Activated naive CD8-positive, alpha-beta T cell (primary cell): Measurements from ENCODE around the gene RSPRY1.
"Not testable (repeated sequence)": the region's sequence is repeated elsewhere in the genome, so short reads cannot be mapped to it uniquely, and the experiment has no call there.

Source experiments
- H3K27ac Mint-ChIP-seq: one replicate; pipeline ENCODE4 v1.8.0; 2021; ENCODE audit warnings: mixed read lengths
- H3K27me3 Mint-ChIP-seq: one replicate; pipeline ENCODE4 v1.8.0; 2021; ENCODE audit warnings: mixed read lengths
- H3K36me3 Mint-ChIP-seq: one replicate; pipeline ENCODE4 v1.8.0; 2021; ENCODE audit warnings: mixed read lengths
- H3K4me1 Mint-ChIP-seq: one replicate; pipeline ENCODE4 v1.8.0; 2021; ENCODE audit warnings: low read depth, mixed read lengths
- H3K4me3 Mint-ChIP-seq: one replicate; pipeline ENCODE4 v1.8.0; 2021; ENCODE audit warnings: mild to moderate bottlenecking, mixed read lengths
- H3K9me3 Mint-ChIP-seq: one replicate; pipeline ENCODE4 v1.8.0; 2021; ENCODE audit warnings: low read depth, mixed read lengths

RSPRY1 gene

DNA sequence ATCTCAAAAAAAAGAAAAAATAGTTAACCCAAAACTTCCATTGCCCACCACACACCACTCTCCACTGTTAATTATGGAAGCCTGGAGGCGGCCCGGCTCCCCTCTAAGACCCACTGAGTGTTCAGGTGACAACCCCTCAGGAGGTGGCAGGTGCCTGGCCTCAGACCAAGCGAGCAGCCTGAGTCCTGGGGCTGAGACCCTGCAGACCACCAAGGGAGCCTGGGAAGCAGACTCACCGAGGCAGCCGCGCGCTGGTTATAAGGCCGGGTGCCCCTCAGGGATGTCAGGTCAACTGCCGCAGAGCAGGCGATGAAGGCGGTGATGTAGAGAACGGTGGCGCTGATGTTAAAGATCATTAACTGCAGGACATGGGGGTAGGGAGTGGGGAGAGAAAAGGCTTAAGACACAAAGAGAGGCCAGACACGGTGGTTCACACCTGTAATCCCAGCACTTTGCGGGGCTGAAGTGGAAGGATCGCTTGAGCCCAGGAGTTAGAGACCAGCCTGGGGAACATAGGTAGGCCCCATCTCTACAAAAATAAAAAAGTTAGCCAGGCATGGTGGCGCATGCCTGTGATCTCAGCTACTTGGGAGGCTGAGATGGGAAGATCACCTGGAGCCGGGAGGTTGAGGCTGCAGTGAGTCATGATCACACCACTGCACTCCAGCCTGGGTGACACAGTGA is 72.2 kb downstream of the RSPRY1 start:
- Mint-ChIP-seq H3K27ac (peak overlapping the region; percentile 22), H3K27me3 (no peaks in the 10 kb centered on the region), H3K9me3 (no peaks in the 10 kb centered on the region), H3K4me3 (no peak overlapping the region), H3K36me3 (no peaks in the 10 kb centered on the region), H3K4me1 (peaks cover 11% of the 10 kb centered on the region)

GRCh38 chr16:57258910-57259475 is 72.9 kb downstream of the RSPRY1 start:
- H3K27me3 Mint-ChIP-seq: no peaks in the 10 kb centered on the region
- H3K36me3 Mint-ChIP-seq: no peaks in the 10 kb centered on the region
- no peak overlapping the region for H3K27ac Mint-ChIP-seq
- no peak overlapping the region for H3K4me3 Mint-ChIP-seq
- no peaks in the 10 kb centered on the region for H3K9me3 Mint-ChIP-seq
- peaks cover 11% of the 10 kb centered on the region for H3K4me1 Mint-ChIP-seq

DNA sequence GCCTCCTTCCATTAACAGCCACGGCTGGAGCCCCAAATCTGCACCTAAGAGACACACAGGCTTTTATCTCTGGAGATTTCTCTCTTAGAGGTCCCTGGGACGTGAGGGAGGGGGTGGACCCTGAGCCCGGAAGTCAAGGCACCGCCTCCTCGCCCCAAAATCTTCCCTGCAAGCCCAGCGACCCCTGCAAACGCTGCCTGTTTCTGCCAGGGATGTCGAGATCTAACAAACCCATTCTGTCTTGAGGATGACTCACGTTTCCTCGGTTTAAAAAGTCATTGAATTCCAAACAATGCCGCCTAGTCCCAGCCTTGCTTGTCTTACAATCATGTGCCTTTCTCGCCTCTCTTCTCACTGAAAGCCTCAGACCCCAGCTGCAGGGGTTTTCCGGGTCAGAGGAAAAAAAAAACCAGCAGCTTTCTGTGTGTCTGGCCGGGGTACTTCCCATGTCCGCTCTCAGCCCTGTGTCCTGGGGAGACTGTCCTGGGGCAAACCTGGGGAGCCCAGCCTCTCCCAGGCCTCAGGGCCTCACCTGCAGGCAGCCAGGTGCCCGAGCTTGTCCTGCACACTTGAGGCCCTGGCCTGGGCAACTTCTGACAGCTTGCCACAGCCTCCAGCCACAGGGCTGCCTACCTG is 74.3 kb downstream of the RSPRY1 start:
- no peaks in the 10 kb centered on the region for H3K9me3 Mint-ChIP-seq
- H3K27ac Mint-ChIP-seq: peak overlapping the region; percentile 87
- H3K27me3 Mint-ChIP-seq: no peaks in the 10 kb centered on the region
- H3K4me3 Mint-ChIP-seq: peak overlapping the region; percentile 72
- no peaks in the 10 kb centered on the region for H3K36me3 Mint-ChIP-seq
- peaks cover 15% of the 10 kb centered on the region for H3K4me1 Mint-ChIP-seq

DNA sequence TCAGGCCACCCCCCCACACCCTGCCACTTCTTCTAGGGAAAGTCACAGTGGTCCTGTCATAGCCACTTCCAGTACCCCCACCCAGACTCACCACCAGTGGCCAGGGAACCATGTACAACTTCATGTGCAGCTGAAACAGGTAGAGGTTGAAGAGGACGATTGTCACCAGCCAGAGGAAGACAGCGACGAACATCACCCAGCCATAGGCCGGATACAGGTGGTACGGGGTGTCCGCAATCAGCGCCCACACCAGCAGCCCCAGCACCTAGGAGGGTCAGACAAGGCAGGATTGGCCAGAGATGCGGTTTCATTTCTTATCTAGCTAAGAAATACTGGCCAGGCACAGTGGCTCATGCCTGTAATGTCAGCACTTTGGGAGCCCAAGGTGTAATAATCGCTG is 75.7 kb downstream of the RSPRY1 start:
- Mint-ChIP-seq H3K36me3 (no peaks in the 10 kb centered on the region), H3K4me3 (no peak overlapping the region), H3K27ac (peak overlapping the region; percentile 34), H3K4me1 (peaks cover 29% of the 10 kb centered on the region), H3K9me3 (no peaks in the 10 kb centered on the region), H3K27me3 (no peaks in the 10 kb centered on the region)

- peak overlapping the region; percentile 78 for H3K27ac Mint-ChIP-seq
- no peak overlapping the region for H3K4me3 Mint-ChIP-seq
- H3K36me3 Mint-ChIP-seq: no peaks in the 10 kb centered on the region
- no peaks in the 10 kb centered on the region for H3K9me3 Mint-ChIP-seq
- peaks cover 39% of the 10 kb centered on the region for H3K4me1 Mint-ChIP-seq
- no peaks in the 10 kb centered on the region for H3K27me3 Mint-ChIP-seq
Observed at GRCh38 chr16:57262841-57263540, 76.9 kb downstream of the RSPRY1 start.

DNA sequence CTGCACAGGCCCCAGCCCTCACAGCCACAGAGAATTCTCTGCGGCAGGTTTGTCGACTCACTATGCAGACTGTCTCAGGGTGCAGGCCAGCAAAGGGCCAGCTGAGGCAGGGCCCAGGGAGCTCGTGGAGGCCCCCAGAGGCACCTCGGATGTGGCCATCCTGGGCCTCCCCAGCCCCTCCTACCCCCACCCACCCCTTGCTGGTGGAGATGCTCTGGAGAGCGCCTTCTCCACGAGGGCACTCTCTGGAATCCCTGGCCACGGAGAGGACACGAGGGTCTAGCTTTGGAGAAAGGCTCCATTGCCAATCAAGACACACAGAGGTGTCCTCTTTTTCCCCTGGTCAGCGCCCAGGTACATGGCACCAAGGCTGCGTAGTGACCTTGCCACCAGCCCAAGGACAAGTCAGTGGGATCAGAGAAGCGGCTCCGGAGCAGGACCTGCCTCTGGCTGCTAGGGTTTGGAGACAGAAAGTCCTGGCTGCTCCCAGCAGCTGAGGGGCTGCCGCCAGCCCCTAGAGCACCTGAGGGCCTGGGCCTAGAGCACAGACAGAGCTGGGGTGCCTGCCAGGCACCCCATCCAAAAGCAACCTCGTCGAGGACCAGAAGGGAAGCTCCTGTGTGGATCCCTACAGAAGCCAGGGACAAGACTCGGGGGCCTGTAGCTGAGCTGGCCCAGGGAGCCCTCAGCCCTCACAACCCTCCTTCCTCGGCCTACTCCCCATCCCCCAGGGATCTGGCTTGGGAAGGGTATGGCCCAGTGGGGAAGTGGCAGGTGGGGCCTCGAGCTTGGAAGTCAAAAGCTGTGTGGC is 77.6 kb downstream of the RSPRY1 start:
- H3K4me3 Mint-ChIP-seq: no peak overlapping the region
- no peaks in the 10 kb centered on the region for H3K27me3 Mint-ChIP-seq
- H3K4me1 Mint-ChIP-seq: peaks cover 47% of the 10 kb centered on the region
- H3K36me3 Mint-ChIP-seq: no peaks in the 10 kb centered on the region
- peak overlapping the region; percentile 78 for H3K27ac Mint-ChIP-seq
- H3K9me3 Mint-ChIP-seq: no peaks in the 10 kb centered on the region

DNA sequence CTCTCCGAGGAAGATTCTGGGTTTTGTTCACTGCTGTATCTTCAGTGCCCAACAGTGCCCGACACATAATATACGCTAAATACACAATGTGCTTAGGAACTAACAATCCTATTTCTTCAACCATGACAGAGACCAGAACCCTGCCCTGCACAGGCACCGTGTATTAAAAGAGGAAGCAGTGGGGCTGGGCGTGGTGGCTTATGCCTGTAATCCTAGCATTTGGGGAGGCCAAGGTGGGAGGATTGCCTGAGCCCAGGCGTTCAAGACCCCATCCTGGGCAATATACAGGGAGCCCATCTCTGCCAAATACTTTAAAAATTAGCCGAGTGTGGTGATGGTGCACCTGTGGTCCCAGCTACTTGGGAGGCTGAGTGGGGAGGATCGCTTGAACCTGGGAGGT is 78.3 kb downstream of the RSPRY1 start:
- Mint-ChIP-seq H3K4me3 (no peak overlapping the region), H3K27me3 (no peaks in the 10 kb centered on the region), H3K36me3 (no peaks in the 10 kb centered on the region), H3K9me3 (no peaks in the 10 kb centered on the region), H3K4me1 (peaks cover 51% of the 10 kb centered on the region), H3K27ac (no peak overlapping the region)

- H3K4me3 Mint-ChIP-seq: peak overlapping the region; percentile 19
- H3K9me3 Mint-ChIP-seq: no peaks in the 10 kb centered on the region
- H3K27ac Mint-ChIP-seq: peak overlapping the region; percentile 86
- peaks cover 49% of the 10 kb centered on the region for H3K4me1 Mint-ChIP-seq
- no peaks in the 10 kb centered on the region for H3K36me3 Mint-ChIP-seq
- H3K27me3 Mint-ChIP-seq: no peaks in the 10 kb centered on the region
Observed at GRCh38 chr16:57264950-57265371, 78.8 kb downstream of the RSPRY1 start.

- Mint-ChIP-seq H3K27ac (peak overlapping the region; percentile 91), H3K4me1 (peaks cover 40% of the 10 kb centered on the region), H3K36me3 (no peaks in the 10 kb centered on the region), H3K9me3 (no peaks in the 10 kb centered on the region), H3K27me3 (no peaks in the 10 kb centered on the region), H3K4me3 (peak overlapping the region; percentile 61)
Observed at GRCh38 chr16:57265850-57266530, 79.9 kb downstream of the RSPRY1 start.

DNA sequence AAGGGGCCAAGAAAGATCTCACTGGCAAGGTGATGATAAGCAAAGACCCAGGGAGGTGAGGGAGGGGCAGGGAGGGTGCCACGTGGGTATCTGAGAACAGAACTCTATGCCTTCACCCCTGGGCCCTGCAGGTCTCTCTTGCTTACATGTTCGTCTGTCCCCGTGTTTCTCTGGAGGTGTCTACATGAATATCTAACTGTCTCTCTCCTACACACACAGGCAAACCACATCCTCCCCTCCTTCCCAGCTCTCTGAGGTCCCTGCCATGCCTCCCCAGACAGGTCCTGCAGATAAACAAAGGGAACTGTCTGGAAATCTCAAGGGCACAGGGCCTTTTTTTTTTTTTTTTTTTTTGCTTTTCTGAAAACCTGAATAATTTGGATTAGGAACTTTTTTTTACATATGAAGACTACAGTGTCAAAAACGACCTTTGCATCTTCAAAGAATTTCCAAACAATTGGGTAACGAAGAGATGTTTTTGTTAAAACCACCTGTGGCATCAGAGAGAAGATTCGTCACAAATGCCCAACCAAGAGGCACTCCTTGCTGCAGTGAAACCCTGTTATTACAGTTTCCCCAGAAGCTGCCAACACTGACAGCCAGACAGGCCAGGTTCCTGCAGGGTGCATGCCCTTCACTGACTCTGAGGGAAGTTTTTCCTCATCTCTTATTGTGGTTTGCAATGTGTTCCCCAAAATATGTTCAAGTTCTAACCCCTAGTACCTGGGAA is 80.6 kb downstream of the RSPRY1 start:
- Mint-ChIP-seq H3K4me3 (peak overlapping the region; percentile 61), H3K4me1 (peaks cover 40% of the 10 kb centered on the region), H3K36me3 (no peaks in the 10 kb centered on the region), H3K27ac (peak overlapping the region; percentile 91), H3K27me3 (no peaks in the 10 kb centered on the region), H3K9me3 (no peaks in the 10 kb centered on the region)

DNA sequence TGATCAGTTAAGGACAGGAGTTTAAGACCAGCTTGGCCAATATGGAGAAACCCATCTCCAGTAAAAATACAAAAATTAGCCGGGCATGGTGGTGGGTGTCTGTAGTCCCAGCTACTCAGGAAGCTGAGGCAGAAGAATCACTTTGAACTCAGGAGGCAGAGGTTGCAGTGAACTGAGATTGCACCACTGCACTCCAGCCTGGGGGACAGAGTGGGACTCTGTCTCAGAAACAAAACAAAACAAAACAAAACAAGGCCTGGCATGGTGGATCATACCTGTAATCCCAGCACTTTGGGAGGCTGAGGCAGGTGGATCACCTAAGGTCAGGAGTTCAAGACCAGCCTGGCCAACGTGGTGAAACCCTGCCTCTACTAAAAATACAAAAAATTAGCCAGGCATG is 81.2 kb downstream of the RSPRY1 start:
- peaks cover 40% of the 10 kb centered on the region for H3K4me1 Mint-ChIP-seq
- not testable (repeated sequence) for H3K9me3 Mint-ChIP-seq, H3K27me3 Mint-ChIP-seq, H3K36me3 Mint-ChIP-seq
- H3K27ac Mint-ChIP-seq: peak overlapping the region; percentile 91
- peak overlapping the region; percentile 61 for H3K4me3 Mint-ChIP-seq

DNA sequence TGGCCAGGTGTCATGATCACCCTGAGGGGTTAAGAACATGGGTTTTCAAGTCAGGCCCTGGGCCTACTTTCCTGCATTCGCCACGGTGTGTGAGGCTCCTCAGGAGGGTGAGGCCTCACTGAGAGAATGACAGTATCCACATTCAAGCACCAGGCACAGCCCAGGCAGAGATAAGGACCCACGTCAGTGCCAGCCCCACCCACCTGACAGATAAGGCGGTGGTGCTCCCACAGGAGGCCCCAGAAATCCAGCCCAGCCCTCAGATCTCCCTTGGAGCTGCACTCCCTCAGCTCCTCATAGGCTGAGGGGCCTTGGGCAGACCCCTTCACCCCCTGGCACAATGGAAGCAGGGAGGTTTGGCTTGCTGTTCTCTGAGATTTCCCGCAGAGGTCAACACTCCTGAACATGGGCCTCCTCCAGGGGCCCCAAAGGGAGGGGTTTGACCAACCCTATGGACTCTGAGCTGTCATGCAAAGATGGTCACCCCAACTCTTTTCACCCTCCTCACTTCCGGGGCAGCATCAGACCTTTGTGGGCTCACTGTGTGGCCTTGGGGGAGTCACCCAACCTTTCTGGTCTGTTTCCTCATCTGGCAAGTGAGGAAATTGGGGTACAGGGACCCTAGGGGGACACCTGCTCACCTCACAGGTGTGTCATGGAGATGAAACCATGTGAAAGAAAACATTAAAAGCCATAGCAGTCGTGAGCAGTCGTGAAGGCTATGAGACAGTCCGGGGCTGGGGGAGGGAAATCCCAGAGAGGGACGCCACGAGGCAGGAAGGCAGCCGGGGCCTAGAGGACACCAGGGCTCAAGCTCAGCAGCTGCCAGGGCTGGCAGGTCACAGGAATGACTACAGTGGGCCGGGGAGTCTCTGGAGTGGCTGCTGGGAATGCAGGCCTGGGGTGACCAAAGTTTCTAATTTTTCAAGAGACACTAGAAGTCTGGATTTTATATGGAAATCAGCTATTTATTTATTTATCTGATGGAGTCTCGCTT is 83.0 kb downstream of the RSPRY1 start:
- Mint-ChIP-seq H3K36me3 (no peaks in the 10 kb centered on the region), H3K4me3 (no peak overlapping the region), H3K4me1 (peaks cover 40% of the 10 kb centered on the region), H3K27ac (peak overlapping the region; percentile 46), H3K9me3 (no peaks in the 10 kb centered on the region), H3K27me3 (no peaks in the 10 kb centered on the region)
